HepG2 (cell line): ENCODE data around the gene ZSCAN26. TPM values are rescaled to one million over a fixed set of nuclear protein-coding genes. Genes with fewer than 3 reads are reported as not detected.

Experiments
- ASH2L ChIP-seq: fragments of 300-600, 200-600 bp; sonication (generic); IDR thresholded peaks from 2 replicates; pipeline ENCODE4 v1.7.0; 2017; ENCODE audit warnings: low read depth, mild to moderate bottlenecking, moderate library complexity, mixed read lengths, low read length; ENCODE audit not compliant: insufficient read length
- CAMTA2 ChIP-seq: sonication (generic); formaldehyde crosslinking; IDR thresholded peaks from 2 replicates; pipeline ENCODE4 v1.4.0; 2020; ENCODE audit warnings: mild to moderate bottlenecking, missing genetic modification reagents, borderline replicate concordance
- CBX2 ChIP-seq, 2 experiments: fragments of 200-600 bp in 1 of 2; sonication (generic); formaldehyde crosslinking in 1 of 2; IDR thresholded peaks; 2 replicates each; pipeline versions ENCODE4 v1.7.0 to v1.8.1; 2018 to 2022; ENCODE audit warnings: low read depth in 2 of 2, low read length in 1 of 2, mild to moderate bottlenecking in 1 of 2, missing genetic modification reagents in 1 of 2
- GABPB1 ChIP-seq: IDR thresholded peaks from 2 replicates; pipeline ENCODE4 v1.6.1; 2016; ENCODE audit warnings: mild to moderate bottlenecking, missing genetic modification reagents, moderate library complexity, missing compliant biosample characterization
- MAFF ChIP-seq: IDR thresholded peaks from 2 replicates; pipeline ENCODE4 v1.6.1; 2011; ENCODE audit warnings: low read depth, low read length, improper control_type of control experiment
- MAFK ChIP-seq, 2 experiments: IDR thresholded peaks in 1 of 2; conservative IDR thresholded peaks in 1 of 2; 2 replicates each; pipeline ENCODE4 v1.6.1; 2011; ENCODE audit warnings: improper control_type of control experiment in 2 of 2, low read length in 2 of 2
- MED1 ChIP-seq: sonication (generic); formaldehyde crosslinking; IDR thresholded peaks from 2 replicates; pipeline ENCODE4 v1.4.0; 2020; ENCODE audit warnings: missing genetic modification reagents
- MIER3 ChIP-seq: IDR thresholded peaks from 2 replicates; pipeline ENCODE4 v1.6.1; 2016; ENCODE audit warnings: missing compliant biosample characterization, borderline replicate concordance
- PHF8 ChIP-seq: sonication (generic); formaldehyde crosslinking; IDR thresholded peaks from 2 replicates; pipeline ENCODE4 v1.5.0; 2020; ENCODE audit warnings: missing genetic modification reagents
- SP2 ChIP-seq: sonication (generic); formaldehyde crosslinking; IDR thresholded peaks from 2 replicates; pipeline ENCODE4 v1.5.1; 2020; ENCODE audit warnings: mild to moderate bottlenecking, missing genetic modification reagents
- THAP11 ChIP-seq: IDR thresholded peaks from 2 replicates; pipeline ENCODE4 v1.6.1; 2016; ENCODE audit warnings: missing biosample characterization, missing genetic modification reagents
- U2AF2 ChIP-seq: fragments of 200-400 bp; formaldehyde crosslinking; IDR thresholded peaks from 2 replicates; pipeline ENCODE4 v1.6.1; 2017; ENCODE audit warnings: low read depth, mild to moderate bottlenecking, low read length
- ZNF101 ChIP-seq: sonication (generic); formaldehyde crosslinking; IDR thresholded peaks from 2 replicates; pipeline ENCODE4 v1.4.0; 2020; ENCODE audit warnings: mild to moderate bottlenecking, low read depth, missing genetic modification reagents, borderline replicate concordance
- ZNF263 ChIP-seq: sonication (generic); formaldehyde crosslinking; IDR thresholded peaks from 2 replicates; pipeline ENCODE4 v1.4.0; 2020; ENCODE audit warnings: missing genetic modification reagents
- ZNF382 ChIP-seq: sonication (generic); formaldehyde crosslinking; IDR thresholded peaks from 2 replicates; pipeline ENCODE4 v1.5.0; 2020; ENCODE audit warnings: missing genetic modification reagents, mild to moderate bottlenecking, borderline replicate concordance
- ZNF788 ChIP-seq: sonication (generic); formaldehyde crosslinking; IDR thresholded peaks from 2 replicates; pipeline ENCODE4 v1.5.0; 2020; ENCODE audit warnings: mild to moderate bottlenecking, missing genetic modification reagents, borderline replicate concordance
- polyA plus RNA-seq, 8 experiments: library from polyadenylated mRNA; depleted of rRNA in 3 of 8; stranded (reverse) in 7 of 8; unstranded in 1 of 8; fragments of >200 nt; fragmentation: Illumina TruSeq in 4 of 8; extraction: Trizol in 4 of 8; gene quantifications; 2 replicates each; pipeline versions ENCODE4 v1.2.1 to v1.2.3, GENCODE V29; 2011 to 2016; ENCODE audit warnings: low read depth in 4 of 8, missing spikeins in 1 of 8, mixed read lengths in 1 of 8; ENCODE audit not compliant: insufficient read depth in 1 of 8
- total RNA-seq, 5 experiments: library from RNA; depleted of rRNA; stranded (reverse); fragments of >200 nt; fragmentation: Illumina TruSeq; extraction: Trizol; gene quantifications; 2 replicates each; pipeline ENCODE4 v1.2.3, GENCODE V29; 2016; ENCODE audit warnings: low read depth in 1 of 5
- TF ChIP-seq, protein P1 (sequence below): sonication (generic); formaldehyde crosslinking; IDR thresholded peaks from 2 replicates; pipeline ENCODE4 v1.8.0; 2022; ENCODE audit warnings: missing genetic modification reagents, mild to moderate bottlenecking, inconsistent platforms, borderline replicate concordance
- TF ChIP-seq, protein P2 (sequence below): sonication (generic); formaldehyde crosslinking; IDR thresholded peaks from 2 replicates; pipeline ENCODE4 v1.5.1; 2020; ENCODE audit warnings: mild to moderate bottlenecking, missing genetic modification reagents, borderline replicate concordance
- TF ChIP-seq, protein P3 (sequence below): IDR thresholded peaks from 2 replicates; pipeline ENCODE4 v1.6.1; 2016; ENCODE audit warnings: control low read depth

Gene ZSCAN26
- total and polyA plus RNA-seq, 2 of the 13 experiments (the other 11 are each of a cell fraction or from before 2014, with no cell fraction given) = 12.0 to 15.6 TPM

GRCh38 chr6:28281288-28282064 is 14.5 kb downstream of the ZSCAN26 start, which contains the start of gene PGBD1 (continued):
- TF ChIP-seq, protein P1, sequence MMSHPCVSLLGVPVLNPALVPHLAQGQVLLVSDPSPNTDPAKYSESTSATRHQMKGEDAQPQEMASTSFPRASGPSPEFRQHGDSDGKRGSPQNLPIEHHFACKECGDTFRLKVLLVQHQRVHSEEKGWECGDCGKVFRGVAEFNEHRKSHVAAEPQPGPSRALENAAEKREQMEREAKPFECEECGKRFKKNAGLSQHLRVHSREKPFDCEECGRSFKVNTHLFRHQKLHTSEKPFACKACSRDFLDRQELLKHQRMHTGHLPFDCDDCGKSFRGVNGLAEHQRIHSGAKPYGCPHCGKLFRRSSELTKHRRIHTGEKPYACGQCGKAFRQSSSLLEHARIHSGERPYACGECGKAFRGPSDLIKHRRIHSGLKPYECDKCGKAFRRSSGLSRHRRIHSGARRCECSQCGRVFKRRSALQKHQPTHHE = no peak
- TF ChIP-seq ZNF101 (no peak), GABPB1 (CRISPR knock-in tag) (peak; percentile 94), MED1 (peak; percentile 71), MAFF (no peak), ZNF788 (peak; percentile 86; the same call in 1 of the 2 replicates), PHF8 (CRISPR knock-in tag) (peak; percentile 89), ASH2L (peak; percentile 83), ZNF263 (CRISPR knock-in tag) (peak; percentile 66; the same call in 1 of the 2 replicates), CAMTA2 (no peak), THAP11 (CRISPR knock-in tag) (peak; percentile 81), MIER3 (peak; percentile 53; the same call in 1 of the 2 replicates), ZNF382 (CRISPR knock-in tag) (no peak), SP2 (CRISPR knock-in tag) (no peak), U2AF2 (no peak), MAFK (conservative IDR thresholded peaks at IDR 0.05 in 1 of 2, IDR thresholded peaks at IDR 0.05 in 1 of 2; ENCODE audit: low read length in 2 of 2) (no peak), CBX2 (IDR thresholded peaks at IDR 0.05; ENCODE audit: low read depth, low read length) (0 out of 2 replicates have a peak, but pooled peaks have one; percentile 61), CBX2 (CRISPR knock-in tag; IDR thresholded peaks at IDR 0.05; ENCODE audit: low read depth) (no peak)
- TF ChIP-seq, protein P2, sequence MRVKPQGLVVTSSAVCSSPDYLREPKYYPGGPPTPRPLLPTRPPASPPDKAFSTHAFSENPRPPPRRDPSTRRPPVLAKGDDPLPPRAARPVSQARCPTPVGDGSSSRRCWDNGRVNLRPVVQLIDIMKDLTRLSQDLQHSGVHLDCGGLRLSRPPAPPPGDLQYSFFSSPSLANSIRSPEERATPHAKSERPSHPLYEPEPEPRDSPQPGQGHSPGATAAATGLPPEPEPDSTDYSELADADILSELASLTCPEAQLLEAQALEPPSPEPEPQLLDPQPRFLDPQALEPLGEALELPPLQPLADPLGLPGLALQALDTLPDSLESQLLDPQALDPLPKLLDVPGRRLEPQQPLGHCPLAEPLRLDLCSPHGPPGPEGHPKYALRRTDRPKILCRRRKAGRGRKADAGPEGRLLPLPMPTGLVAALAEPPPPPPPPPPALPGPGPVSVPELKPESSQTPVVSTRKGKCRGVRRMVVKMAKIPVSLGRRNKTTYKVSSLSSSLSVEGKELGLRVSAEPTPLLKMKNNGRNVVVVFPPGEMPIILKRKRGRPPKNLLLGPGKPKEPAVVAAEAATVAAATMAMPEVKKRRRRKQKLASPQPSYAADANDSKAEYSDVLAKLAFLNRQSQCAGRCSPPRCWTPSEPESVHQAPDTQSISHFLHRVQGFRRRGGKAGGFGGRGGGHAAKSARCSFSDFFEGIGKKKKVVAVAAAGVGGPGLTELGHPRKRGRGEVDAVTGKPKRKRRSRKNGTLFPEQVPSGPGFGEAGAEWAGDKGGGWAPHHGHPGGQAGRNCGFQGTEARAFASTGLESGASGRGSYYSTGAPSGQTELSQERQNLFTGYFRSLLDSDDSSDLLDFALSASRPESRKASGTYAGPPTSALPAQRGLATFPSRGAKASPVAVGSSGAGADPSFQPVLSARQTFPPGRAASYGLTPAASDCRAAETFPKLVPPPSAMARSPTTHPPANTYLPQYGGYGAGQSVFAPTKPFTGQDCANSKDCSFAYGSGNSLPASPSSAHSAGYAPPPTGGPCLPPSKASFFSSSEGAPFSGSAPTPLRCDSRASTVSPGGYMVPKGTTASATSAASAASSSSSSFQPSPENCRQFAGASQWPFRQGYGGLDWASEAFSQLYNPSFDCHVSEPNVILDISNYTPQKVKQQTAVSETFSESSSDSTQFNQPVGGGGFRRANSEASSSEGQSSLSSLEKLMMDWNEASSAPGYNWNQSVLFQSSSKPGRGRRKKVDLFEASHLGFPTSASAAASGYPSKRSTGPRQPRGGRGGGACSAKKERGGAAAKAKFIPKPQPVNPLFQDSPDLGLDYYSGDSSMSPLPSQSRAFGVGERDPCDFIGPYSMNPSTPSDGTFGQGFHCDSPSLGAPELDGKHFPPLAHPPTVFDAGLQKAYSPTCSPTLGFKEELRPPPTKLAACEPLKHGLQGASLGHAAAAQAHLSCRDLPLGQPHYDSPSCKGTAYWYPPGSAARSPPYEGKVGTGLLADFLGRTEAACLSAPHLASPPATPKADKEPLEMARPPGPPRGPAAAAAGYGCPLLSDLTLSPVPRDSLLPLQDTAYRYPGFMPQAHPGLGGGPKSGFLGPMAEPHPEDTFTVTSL = 0 out of 2 replicates have a peak, but pooled peaks have one; percentile 63
- TF ChIP-seq, protein P3, sequence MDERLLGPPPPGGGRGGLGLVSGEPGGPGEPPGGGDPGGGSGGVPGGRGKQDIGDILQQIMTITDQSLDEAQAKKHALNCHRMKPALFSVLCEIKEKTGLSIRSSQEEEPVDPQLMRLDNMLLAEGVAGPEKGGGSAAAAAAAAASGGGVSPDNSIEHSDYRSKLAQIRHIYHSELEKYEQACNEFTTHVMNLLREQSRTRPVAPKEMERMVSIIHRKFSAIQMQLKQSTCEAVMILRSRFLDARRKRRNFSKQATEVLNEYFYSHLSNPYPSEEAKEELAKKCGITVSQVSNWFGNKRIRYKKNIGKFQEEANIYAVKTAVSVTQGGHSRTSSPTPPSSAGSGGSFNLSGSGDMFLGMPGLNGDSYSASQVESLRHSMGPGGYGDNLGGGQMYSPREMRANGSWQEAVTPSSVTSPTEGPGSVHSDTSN (CRISPR knock-in tag) = no peak
